HG03457 (cell line): ENCODE data around the gene CSN1S1.

Experiments used
- ATAC-seq: cut with Tn5 transposase; IDR thresholded peaks from one replicate; pipeline ENCODE4 v1.9.1; 2021; ENCODE audit warnings: moderate number of reproducible peaks; ENCODE audit not compliant: unreplicated experiment

CSN1S1 gene

GRCh38 chr4:69986663-69987062 lies 55.8 kb downstream of the CSN1S1 start:
- ATAC-seq = no peak

- ATAC-seq = no peak
Measured at GRCh38 chr4:69991016-69991415, 60.1 kb downstream of the CSN1S1 start.

- ATAC-seq = no peak
Measured at GRCh38 chr4:69994782-69995181, 63.9 kb downstream of the CSN1S1 start.

- no peak for ATAC-seq
Measured at GRCh38 chr4:69995526-69996016, 64.7 kb downstream of the CSN1S1 start, which contains the start of gene STATH. TSS of gene STATH (plus strand) at chr4:69995966. CDS start at chr4:69998438, 2,472 bp downstream.
